PC-3 (cell line): ENCODE data around the gene POP4. TPM values are rescaled to one million over a fixed set of nuclear protein-coding genes. Genes with fewer than 3 reads are reported as not detected.

ENCODE experiments used
- ATAC-seq: fragments of 200-7000 bp; cut with Tn5 transposase; 2 replicates; pipeline ENCODE4 v1.9.1; 2020; ENCODE audit warnings: mild to moderate bottlenecking, moderate library complexity
- BruUV-seq: library from RNA; stranded (reverse); fragments of 400-500 nt; replicated peaks from 2 replicates; lab custom pipeline; 2021; lab: Mats Ljungman, UMichigan
- CTCF ChIA-PET: fragments of 300-600 bp; sonication (Branson Sonifier 250); formaldehyde crosslinking; loops from one replicate; lab custom pipeline; 2022; ENCODE audit warnings: antibody characterized with exemption; lab: Charles Lee
- POLR2A ChIA-PET: fragments of 300-600 bp; sonication (Branson Sonifier 250); formaldehyde crosslinking; loops from one replicate; lab custom pipeline; 2022; ENCODE audit warnings: antibody characterized with exemption; ENCODE audit not compliant: unreplicated experiment; lab: Charles Lee
- DNase-seq: peaks from one replicate; pipeline ENCODE4 v3.0.0-alpha.2; 2015
- H2AFZ ChIP-seq: fragments of 300-600 bp; sonication (generic); 2 replicates; pipeline ENCODE4 v1.6.0; 2016; ENCODE audit warnings: antibody characterized with exemption, low read length
- H3F3A ChIP-seq: fragments of 300-600 bp; sonication (generic); one replicate; pipeline ENCODE4 v1.6.0; 2017; ENCODE audit warnings: antibody characterized with exemption, low read length, control low read depth, mild to moderate bottlenecking; ENCODE audit not compliant: unreplicated experiment
- H3K27ac ChIP-seq: fragments of 300-600 bp; sonication (generic); 2 replicates; pipeline ENCODE4 v1.5.1; 2016; ENCODE audit warnings: mild to moderate bottlenecking, low read length
- H3K27me3 ChIP-seq: fragments of 300-600 bp; sonication (generic); 2 replicates; pipeline ENCODE4 v1.6.1; 2016; ENCODE audit warnings: low read length, mixed read lengths
- H3K36me3 ChIP-seq: fragments of 300-600 bp; sonication (generic); 2 replicates; pipeline ENCODE4 v1.6.1; 2016; ENCODE audit warnings: low read depth, mixed run types, low read length, mixed read lengths
- H3K4me1 ChIP-seq: fragments of 300-600 bp; sonication (generic); 2 replicates; pipeline ENCODE4 v1.5.1; 2016; ENCODE audit warnings: low read length; ENCODE audit not compliant: insufficient read depth
- H3K4me2 ChIP-seq: fragments of 300-600 bp; sonication (generic); 2 replicates; pipeline ENCODE4 v1.6.0; 2016; ENCODE audit warnings: low read length
- H3K4me3 ChIP-seq: fragments of 300-600 bp; sonication (generic); 2 replicates; pipeline ENCODE4 v1.5.1; 2016; ENCODE audit warnings: mild to moderate bottlenecking, low read length, mixed read lengths
- H3K79me2 ChIP-seq: fragments of 300-600 bp; sonication (generic); 2 replicates; pipeline ENCODE4 v1.6.1; 2017; ENCODE audit warnings: low read length, mixed read lengths
- H3K9ac ChIP-seq: fragments of 300-600 bp; sonication (generic); 2 replicates; pipeline ENCODE4 v1.6.0; 2016; ENCODE audit warnings: mild to moderate bottlenecking, low read length
- H3K9me2 ChIP-seq: fragments of 300-600 bp; sonication (generic); replicated peaks from 2 replicates; pipeline ENCODE4 v1.6.1; 2016; ENCODE audit warnings: mixed run types, low read length, mixed read lengths
- H3K9me3 ChIP-seq: fragments of 300-600 bp; sonication (generic); 2 replicates; pipeline ENCODE4 v1.6.1; 2016; ENCODE audit warnings: low read length, mixed read lengths
- H4K20me1 ChIP-seq: fragments of 300-600 bp; sonication (generic); 2 replicates; pipeline ENCODE4 v1.6.1; 2016; ENCODE audit warnings: low read length, mixed read lengths
- EZH2 ChIP-seq: fragments of 300-600 bp; sonication (generic); IDR thresholded peaks from one replicate; pipeline ENCODE4 v1.6.1; 2017; ENCODE audit warnings: antibody characterized with exemption, mild to moderate bottlenecking, low read length; ENCODE audit not compliant: unreplicated experiment
- EZH2phosphoT487 ChIP-seq: fragments of 300-600 bp; sonication (generic); IDR thresholded peaks from 2 replicates; pipeline ENCODE4 v1.6.1; 2018; ENCODE audit warnings: mild to moderate bottlenecking, antibody characterized with exemption, low read length, borderline replicate concordance
- intact Hi-C: fragments of 100-400 bp; cut with micrococcal nuclease; formaldehyde crosslinking; loops from 2 replicates; pipeline ENCODE4 v1.9.0; 2023
- total RNA-seq: library from RNA; depleted of rRNA; stranded (reverse); fragments of >200 nt; gene quantifications from 2 replicates; pipeline ENCODE4 v1.2.3, GENCODE V29; 2014; rRNA removed
- TF ChIP-seq, protein P1 (sequence below): fragments of 300-600 bp; sonication (generic); conservative IDR thresholded peaks from 2 replicates; pipeline ENCODE4 v1.5.1; 2017; ENCODE audit warnings: antibody characterized with exemption, low read depth, mild to moderate bottlenecking, low read length

The POP4 gene
- total RNA-seq, 1 experiment from 2014 or later = 115 TPM

- peak; percentile 38 for DNase-seq
- Histone ChIP-seq H3K4me3 (peak overlapping the region; percentile 85), H3K4me2 (peak overlapping the region; percentile 94), H3K27ac (peak overlapping the region; percentile 32), H2AFZ (peak overlapping the region; percentile 73), H3K36me3 (no peaks in the 10 kb centered on the region), H3K9ac (peak overlapping the region; percentile 80), H3K9me3 (no peaks in the 10 kb centered on the region), H3K4me1 (peaks cover 40% of the 10 kb centered on the region), H3K27me3 (no peaks in the 10 kb centered on the region), H4K20me1 (peaks cover 4% of the 10 kb centered on the region; the same call in 1 of the 2 replicates), H3K9me2 (no peaks in the 10 kb centered on the region), H3K79me2 (peaks cover 29% of the 10 kb centered on the region), H3F3A (no peaks in the 10 kb centered on the region)
- BruUV-seq = TSS peak; percentile 30
- CTCF ChIA-PET = interaction anchor here (0.5 to 0.9 kb wide), 3 partner anchors 35 to 60 kb away, joined by 3 to 6 read pairs (median 4); partner anchors contain the start of gene POP4
- peak; percentile 31 for ATAC-seq
- TF ChIP-seq EZH2 (no peak), EZH2phosphoT487 (no peak)
- TF ChIP-seq, protein P1, sequence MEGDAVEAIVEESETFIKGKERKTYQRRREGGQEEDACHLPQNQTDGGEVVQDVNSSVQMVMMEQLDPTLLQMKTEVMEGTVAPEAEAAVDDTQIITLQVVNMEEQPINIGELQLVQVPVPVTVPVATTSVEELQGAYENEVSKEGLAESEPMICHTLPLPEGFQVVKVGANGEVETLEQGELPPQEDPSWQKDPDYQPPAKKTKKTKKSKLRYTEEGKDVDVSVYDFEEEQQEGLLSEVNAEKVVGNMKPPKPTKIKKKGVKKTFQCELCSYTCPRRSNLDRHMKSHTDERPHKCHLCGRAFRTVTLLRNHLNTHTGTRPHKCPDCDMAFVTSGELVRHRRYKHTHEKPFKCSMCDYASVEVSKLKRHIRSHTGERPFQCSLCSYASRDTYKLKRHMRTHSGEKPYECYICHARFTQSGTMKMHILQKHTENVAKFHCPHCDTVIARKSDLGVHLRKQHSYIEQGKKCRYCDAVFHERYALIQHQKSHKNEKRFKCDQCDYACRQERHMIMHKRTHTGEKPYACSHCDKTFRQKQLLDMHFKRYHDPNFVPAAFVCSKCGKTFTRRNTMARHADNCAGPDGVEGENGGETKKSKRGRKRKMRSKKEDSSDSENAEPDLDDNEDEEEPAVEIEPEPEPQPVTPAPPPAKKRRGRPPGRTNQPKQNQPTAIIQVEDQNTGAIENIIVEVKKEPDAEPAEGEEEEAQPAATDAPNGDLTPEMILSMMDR = no peak
- intact Hi-C loops = no loop called here
- POLR2A ChIA-PET = interaction anchor here (0.5 kb wide), 1 partner anchor 49 kb away, joined by 3 read pairs; no protein-coding TSS in a partner anchor
These were observed 59.9 kb downstream of the POP4 start for GRCh38 chr19:29665826-29666577.

Other genes with a start within 250 kb of the POP4 start
- not detected in 2 replicates for gene VSTM2B, start 80.3 kb upstream of the POP4 start, total RNA-seq
- gene PLEKHF1, start 59.2 kb downstream of the POP4 start, total RNA-seq = 15.9 and 19.7 TPM in 2 replicates
- 11.8 and 25.2 TPM in 2 replicates for gene C19orf12, start 109.0 kb downstream of the POP4 start, total RNA-seq
- gene CCNE1, start 205.7 kb downstream of the POP4 start, total RNA-seq = 10.0 and 10.9 TPM in 2 replicates